ENCODE measurements around the gene CHMP4B.

CHMP4B gene

DNA sequence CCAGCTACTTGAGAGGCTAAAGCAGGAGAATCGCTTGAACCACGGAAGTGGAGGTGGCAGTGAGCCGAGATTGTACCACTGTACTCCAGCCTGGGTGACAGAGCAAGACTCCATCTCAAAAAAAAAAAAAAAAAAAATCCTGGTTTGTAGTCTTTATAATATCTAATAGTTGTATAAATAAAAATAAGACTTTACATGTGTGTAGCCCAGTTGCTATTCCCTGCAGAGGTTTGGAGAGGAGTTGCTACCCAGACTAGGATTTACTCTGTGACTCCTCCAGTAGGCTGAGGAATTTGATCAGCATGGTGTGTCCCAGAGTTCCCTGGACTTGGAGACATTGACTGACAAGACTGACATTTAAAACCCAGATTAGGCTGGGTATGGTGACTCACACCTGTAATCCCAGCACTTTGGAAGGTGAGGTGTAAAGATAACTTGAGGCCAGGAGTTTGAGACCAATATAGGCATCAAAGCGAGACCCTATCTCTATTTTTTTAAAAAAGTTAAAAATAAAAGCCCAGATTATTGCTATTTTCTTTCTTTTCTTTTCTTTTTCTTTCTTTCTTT lies 10.2 kb downstream of the CHMP4B start:
- no peak for DNase-seq (ENCODE audit: low read depth)

DNA sequence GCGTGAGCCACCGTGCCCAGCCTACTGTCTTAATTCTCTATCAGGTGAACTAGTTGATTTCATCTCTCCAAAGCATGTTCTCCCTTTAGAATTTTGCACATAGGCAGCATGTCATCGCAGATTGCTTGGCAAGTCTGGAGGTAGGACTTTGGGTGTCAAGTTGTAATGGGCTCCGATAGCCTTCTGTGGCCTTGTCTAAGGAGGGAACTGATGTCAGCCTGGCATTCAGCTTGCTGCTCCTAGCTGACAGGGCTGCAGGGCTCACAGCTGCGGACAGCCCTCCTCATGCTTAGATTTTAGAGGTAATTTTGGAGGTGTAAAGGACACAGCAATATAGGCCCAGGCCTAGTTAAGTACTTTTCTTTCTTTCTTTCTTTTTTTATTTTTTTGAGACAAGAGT lies 11.3 kb downstream of the CHMP4B start:
- no peak for DNase-seq (ENCODE audit: low read depth)

DNA sequence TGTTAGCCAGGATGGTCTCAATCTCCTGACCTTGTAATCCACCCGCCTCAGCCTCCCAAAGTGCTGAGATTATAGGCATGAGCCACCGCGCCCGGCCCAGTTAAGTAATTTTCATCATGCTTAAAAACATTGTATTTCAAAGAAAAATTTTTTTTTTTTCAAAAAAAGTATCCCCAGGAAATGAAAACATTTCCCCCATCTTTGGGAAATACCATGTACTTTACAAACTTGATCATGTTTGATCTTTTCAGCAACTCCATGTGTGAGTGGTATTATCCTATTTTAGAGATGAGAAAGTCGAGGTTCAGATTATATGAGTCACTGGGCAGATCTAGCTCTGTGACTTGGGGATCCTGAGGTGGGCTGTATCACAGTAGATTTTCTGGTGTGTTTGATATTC lies 11.8 kb downstream of the CHMP4B start:
- no peak for DNase-seq (ENCODE audit: low read depth)

GRCh38 chr20:33824852-33825251 lies 13.7 kb downstream of the CHMP4B start:
- DNase-seq (ENCODE audit: low read depth), result no peak

GRCh38 chr20:33825340-33826269 lies 14.5 kb downstream of the CHMP4B start:
- DNase-seq (ENCODE audit: low read depth), result no peak

DNA sequence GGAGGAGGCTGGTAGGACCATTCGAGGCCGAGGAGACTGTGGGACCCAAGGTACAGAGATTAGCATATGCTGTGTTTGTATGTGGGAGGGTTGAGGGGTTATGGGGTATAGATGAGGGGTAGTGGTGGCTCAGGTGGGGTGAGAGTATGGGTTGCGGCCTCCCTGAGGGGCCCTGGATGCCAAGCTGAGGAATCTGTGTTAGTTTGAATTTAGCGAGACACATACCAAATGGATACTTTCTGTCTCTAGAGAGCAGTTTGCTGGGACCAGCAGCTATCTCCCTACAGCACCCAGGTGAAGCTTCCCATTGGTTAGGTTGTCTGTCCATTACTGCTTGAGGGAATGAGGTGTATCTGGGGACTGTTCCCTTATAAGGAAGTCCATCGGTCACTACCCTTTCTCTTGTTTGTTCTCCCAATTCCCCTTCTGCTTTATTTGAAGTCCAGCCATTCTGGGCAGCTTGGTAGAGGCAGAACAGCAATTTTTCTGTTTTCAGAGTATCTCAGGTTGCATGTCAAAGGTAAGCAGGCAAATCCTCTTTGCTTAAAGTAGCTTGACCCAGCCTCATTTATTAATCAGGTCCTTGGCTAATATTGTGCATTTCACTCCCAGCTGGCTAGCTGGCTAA lies 15.2 kb downstream of the CHMP4B start:
- no peak for DNase-seq (ENCODE audit: low read depth)

- DNase-seq (ENCODE audit: low read depth), result no peak
Measured at GRCh38 chr20:33827109-33827508, 16.0 kb downstream of the CHMP4B start.

DNA sequence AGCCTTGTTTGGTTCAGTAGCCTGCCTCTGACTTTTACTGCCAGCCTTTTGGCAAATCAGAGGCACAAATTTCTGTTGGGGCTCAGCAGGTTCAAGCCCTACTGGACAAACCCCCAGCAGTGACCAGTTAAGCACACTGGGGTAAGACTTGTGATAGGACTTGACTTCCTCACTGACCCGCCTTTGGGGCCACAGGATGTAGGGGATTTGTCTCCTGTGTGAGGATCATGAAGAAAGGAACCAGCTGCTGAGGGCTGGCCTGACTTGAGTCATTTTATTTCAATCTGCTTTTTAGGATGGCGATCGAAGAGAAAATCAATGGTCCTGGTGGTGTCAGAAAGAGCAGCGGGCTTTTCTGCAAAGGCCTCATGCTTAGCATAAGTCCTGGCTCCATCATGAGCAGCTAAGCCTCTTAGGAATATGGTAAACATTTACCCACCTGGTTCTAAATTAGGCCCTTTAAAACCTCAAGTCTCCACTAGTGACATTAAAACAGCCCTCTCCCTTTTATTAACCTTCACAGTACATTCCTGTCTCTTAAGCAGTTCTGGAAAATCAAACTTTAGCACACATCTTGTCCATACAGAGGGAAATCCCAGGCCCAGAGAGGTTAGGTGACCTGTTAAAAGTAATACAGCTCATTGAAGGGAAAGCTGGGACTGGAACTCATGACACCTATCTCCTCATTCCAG lies 16.6 kb downstream of the CHMP4B start:
- no peak for DNase-seq (ENCODE audit: low read depth)

- DNase-seq (ENCODE audit: low read depth), result no peak
Measured at GRCh38 chr20:33828326-33828844, 17.2 kb downstream of the CHMP4B start.

DNA sequence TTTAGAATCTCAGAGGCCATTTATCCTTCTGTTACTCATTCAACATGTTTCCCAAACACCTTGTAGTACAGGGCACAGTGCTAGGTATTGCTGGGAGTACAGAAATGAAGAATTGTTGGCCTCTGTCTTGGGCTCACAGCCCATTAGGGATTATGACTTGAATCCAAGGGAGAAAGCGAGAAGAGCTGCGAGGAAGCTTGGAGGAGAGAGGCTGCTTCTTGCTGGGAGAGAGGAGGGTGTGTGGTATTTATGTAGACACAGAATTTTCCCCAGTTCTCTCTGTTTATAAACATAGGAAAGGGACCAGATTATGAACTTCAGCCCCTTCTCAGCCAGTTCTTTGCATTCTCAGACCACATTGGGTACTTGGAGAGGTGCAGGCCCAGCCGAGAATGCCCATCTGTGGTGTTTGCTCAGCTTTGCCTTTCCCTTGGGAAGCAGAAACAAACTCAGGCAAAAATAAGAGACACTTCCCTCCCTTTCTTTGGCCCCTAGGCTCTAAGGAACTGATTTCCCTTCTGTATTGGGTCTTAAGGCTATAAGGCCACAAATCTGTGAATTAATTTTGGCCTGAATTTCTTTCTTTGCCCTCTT lies 17.9 kb downstream of the CHMP4B start:
- DNase-seq (ENCODE audit: low read depth), result no peak

DNA sequence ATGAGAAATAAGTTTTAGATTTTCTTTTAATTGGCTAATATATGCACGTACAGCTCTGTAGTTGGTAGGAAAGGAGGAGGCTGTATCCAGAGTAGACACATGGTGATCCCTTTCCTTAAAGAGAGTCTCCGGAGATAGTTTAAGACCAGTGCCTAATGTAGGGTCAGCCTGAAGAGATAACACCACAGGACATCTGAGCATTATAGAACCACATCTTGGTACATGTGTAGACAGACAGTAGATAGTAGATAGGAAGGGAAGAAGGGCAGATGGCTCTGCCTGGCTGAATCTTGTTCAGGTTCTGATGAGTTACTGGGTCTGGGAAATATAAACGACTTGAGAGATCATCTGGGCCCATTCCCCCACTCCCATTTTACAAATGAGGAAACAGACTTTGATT lies 18.5 kb downstream of the CHMP4B start:
- no peak for DNase-seq (ENCODE audit: low read depth)

GRCh38 chr20:33830371-33830770 lies 19.2 kb downstream of the CHMP4B start:
- no peak for DNase-seq (ENCODE audit: low read depth)

- no peak for DNase-seq (ENCODE audit: low read depth)
Measured at GRCh38 chr20:33832103-33832804, 21.1 kb downstream of the CHMP4B start.

DNA sequence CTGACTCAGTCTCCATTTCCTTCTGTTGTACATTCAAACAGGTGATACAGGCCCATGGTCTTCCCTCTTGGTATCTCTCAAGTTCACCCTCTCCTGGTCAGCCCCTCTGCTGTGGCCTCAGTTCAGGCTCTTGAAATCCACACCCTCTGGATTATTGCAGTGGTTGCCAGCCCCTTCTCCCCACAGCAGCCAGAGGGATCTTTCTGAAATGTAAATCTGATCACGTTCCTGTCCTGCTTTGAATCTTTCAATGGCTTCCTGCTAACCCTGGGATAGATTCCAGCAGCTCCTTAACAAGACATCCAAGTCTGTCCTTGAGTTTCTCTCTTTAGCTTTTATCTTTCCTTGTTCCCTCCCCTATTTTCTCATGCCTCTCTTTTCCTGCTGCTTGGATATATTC lies 22.2 kb downstream of the CHMP4B start:
- no peak for DNase-seq (ENCODE audit: low read depth)

DNA sequence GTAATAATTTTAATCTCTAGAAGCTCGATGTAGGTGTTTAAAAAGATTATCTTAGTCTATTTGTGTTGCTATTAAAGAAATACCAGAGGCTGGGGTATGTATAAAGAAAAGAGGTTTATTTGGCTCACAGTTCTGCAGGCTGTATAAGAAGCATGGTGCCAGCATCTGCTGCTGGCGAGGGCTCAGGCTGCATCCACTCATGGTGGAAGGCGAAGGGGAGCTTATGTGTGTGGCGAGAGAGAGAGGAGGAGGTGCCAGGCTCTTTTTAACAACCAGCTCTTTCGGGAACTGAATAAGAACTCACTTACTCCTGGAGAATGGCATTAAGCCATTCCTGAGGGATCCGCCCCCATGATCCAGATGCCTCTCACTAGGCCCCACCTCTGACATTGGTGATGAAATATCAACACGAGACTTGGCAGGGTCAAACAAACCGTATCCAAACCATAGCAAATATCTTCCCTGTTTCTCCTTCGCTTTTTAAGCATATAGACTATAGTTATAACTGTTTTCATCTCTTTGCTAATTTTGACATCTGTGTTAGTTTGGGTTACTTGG lies 24.5 kb downstream of the CHMP4B start:
- no peak for DNase-seq (ENCODE audit: low read depth)

DNA sequence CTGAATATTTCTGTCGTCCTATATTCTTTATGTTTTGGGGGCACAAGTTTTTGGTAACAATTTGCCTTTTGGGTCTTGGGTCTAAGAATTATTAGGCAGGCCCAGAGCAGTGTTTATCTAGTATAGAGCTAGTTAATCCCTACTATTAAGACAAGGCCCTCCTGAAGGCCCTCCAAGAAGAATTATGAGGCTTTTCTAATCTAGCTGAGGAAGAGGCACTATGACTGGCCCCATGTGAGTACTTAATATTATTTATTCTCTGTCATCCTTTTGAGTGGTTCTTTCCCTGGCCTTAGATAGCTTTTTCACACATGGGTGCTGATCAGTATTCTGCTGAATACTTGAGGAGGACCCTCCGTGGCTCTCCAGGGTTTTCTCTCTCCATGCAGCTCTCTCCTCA lies 25.1 kb downstream of the CHMP4B start:
- DNase-seq (ENCODE audit: low read depth), result no peak

- no peak for DNase-seq (ENCODE audit: low read depth)
Measured at GRCh38 chr20:33837096-33837830, 26.1 kb downstream of the CHMP4B start.

DNA sequence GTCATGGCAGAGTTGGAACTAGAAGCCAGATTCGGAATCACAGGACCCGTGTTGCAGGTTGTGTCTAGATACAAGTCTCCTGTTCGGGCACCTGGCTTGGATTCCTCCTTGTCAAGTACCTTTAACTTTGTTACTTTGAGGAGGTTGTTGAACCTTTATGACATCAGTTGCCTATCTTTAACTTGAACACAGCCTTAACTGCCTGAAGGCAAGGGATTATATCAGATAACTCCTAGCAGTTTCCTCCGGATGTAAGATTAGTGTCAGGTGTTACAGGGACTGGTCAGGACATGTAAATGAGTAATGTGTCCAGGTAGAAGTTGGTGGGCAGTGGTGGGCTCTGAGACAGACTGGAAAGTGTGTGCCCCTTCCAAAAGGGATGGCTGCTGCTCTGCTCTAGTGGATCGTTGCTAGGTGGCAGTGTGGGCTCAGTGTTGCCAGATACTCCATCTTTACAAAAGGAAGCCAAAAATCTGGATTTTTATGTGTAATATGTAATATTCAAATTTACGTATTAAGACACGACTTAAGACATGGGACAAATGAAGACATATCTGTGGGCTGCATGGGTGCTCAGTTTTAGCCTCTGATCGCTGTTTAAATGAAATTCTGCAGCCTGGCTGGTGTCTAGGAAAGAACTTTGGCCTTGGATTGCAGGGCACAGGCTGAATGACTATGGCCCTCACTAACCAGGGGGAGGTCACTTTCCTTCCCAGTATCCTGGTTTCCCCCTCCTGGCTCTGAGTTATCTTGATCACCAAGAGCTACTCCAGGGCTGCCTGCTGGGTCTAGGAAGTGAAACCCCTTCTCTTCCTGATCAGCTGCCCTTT lies 27.1 kb downstream of the CHMP4B start:
- no peak for DNase-seq (ENCODE audit: low read depth)

GRCh38 chr20:33839591-33839990 lies 28.4 kb downstream of the CHMP4B start:
- no peak for DNase-seq (ENCODE audit: low read depth)

Measured in stimulated activated CD8-positive, alpha-beta memory T cell treated with anti-CD3 and anti-CD28 coated beads, Interleukin-12 subunit alpha, Interleukin-12 subunit beta, amount 100 ng/mL, for 1 hour (primary cell).